Mesendoderm (in vitro differentiated cells): Measurements from ENCODE around the gene MED31.

Source experiments
- DNase-seq: peaks from one replicate; pipeline ENCODE4 v3.0.0; 2013
- H2AK5ac ChIP-seq: 2 replicates; pipeline ENCODE4 v1.6.1; 2013; ENCODE audit warnings: low read length, inconsistent platforms
- H2BK120ac ChIP-seq: 2 replicates; pipeline ENCODE4 v1.6.1; 2013; ENCODE audit warnings: low read depth, mild to moderate bottlenecking, low read length, moderate library complexity, mixed read lengths
- H2BK15ac ChIP-seq: replicated peaks from 2 replicates; pipeline ENCODE4 v1.6.1; 2013; ENCODE audit warnings: low read depth, mild to moderate bottlenecking, moderate library complexity
- H2BK5ac ChIP-seq: 2 replicates; pipeline ENCODE4 v1.6.1; 2013; ENCODE audit warnings: low read length, inconsistent platforms
- H3K18ac ChIP-seq: 2 replicates; pipeline ENCODE4 v1.6.1; 2013; ENCODE audit warnings: mild to moderate bottlenecking, low read length, mixed read lengths
- H3K23ac ChIP-seq: one replicate; pipeline ENCODE4 v1.6.1; 2013; ENCODE audit warnings: low read length
- H3K27ac ChIP-seq: 2 replicates; pipeline ENCODE4 v1.5.1; 2013; ENCODE audit warnings: low read depth, mild to moderate bottlenecking, inconsistent platforms, low read length, moderate library complexity
- H3K27me3 ChIP-seq: 2 replicates; pipeline ENCODE4 v1.6.1; 2013; ENCODE audit warnings: low read length, control low read depth, mild to moderate bottlenecking, inconsistent platforms; ENCODE audit not compliant: insufficient read depth, poor library complexity
- H3K36me3 ChIP-seq: 2 replicates; pipeline ENCODE4 v1.6.1; 2013; ENCODE audit warnings: low read length, inconsistent platforms; ENCODE audit not compliant: control insufficient read depth, insufficient read depth
- H3K4ac ChIP-seq: one replicate; pipeline ENCODE4 v1.6.1; 2013; ENCODE audit warnings: low read depth, mild to moderate bottlenecking, low read length, moderate library complexity
- H3K4me1 ChIP-seq: 2 replicates; pipeline ENCODE4 v1.6.1; 2013; ENCODE audit warnings: low read depth, low read length, inconsistent platforms; ENCODE audit not compliant: control insufficient read depth
- H3K4me2 ChIP-seq: 2 replicates; pipeline ENCODE4 v1.6.1; 2013; ENCODE audit warnings: low read length
- H3K4me3 ChIP-seq: 2 replicates; pipeline ENCODE4 v1.5.1; 2013; ENCODE audit warnings: mild to moderate bottlenecking, low read length
- H3K56ac ChIP-seq: one replicate; pipeline ENCODE4 v1.6.1; 2013; ENCODE audit warnings: low read length
- H3K79me1 ChIP-seq: 2 replicates; pipeline ENCODE4 v1.6.1; 2013; ENCODE audit warnings: low read length, inconsistent platforms
- H3K79me2 ChIP-seq: 2 replicates; pipeline ENCODE4 v1.6.1; 2013; ENCODE audit warnings: mild to moderate bottlenecking, low read length; ENCODE audit not compliant: control insufficient read depth, insufficient read depth
- H3K9ac ChIP-seq: 2 replicates; pipeline ENCODE4 v1.6.1; 2013; ENCODE audit warnings: low read length, inconsistent platforms
- H4K5ac ChIP-seq: one replicate; pipeline ENCODE4 v1.6.1; 2013; ENCODE audit warnings: low read length
- H4K8ac ChIP-seq: one replicate; pipeline ENCODE4 v1.6.1; 2013; ENCODE audit warnings: low read depth, mild to moderate bottlenecking, control low read depth, low read length, moderate library complexity
- WGBS: extraction: QIAGEN DNeasy Blood & Tissue Kit; methylation state at CpG from one replicate; pipeline ENCODE4 v1.1.7; 2013; ENCODE audit warnings: low lambda C conversion rate, missing lambda C conversion rate; ENCODE audit not compliant: insufficient coverage; ENCODE audit errors: extremely low coverage; 5-methylcytosine and 5-hydroxymethylcytosine counted together

MED31 gene

DNA sequence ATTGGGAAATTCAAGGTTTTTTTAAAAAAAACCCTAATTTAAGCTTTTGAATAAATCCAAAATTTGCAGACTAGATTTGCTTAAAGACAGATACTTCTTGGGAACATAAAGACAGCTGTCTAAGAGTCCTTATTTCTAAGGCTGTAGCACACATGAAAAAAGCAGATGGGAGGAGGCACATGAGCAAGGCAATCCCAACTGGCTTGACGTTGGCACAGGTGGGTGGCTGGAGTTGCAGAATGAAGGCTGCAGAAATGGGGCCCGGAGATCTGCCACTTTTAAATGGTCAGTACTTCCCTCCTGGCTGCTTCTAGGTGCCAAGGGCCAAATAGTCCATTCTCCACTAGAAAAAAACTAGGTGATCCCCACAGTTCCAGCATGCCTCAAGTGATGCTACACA lies 15.3 kb downstream of the MED31 start:
- H2BK120ac ChIP-seq: no peak overlapping the region
- no CpG with 5 or more reads among the region's 2 CpGs for WGBS
- H2BK15ac ChIP-seq: no peak overlapping the region
- no peak overlapping the region for H3K4ac ChIP-seq
- peaks cover 10% of the 10 kb centered on the region for H3K79me1 ChIP-seq
- peaks cover 10% of the 10 kb centered on the region for H3K79me2 ChIP-seq
- DNase-seq: no peak
- H4K5ac ChIP-seq: no peak overlapping the region
- H3K23ac ChIP-seq: no peak overlapping the region
- no peak overlapping the region for H3K27ac ChIP-seq
- no peak overlapping the region for H2AK5ac ChIP-seq
- no peak overlapping the region for H3K9ac ChIP-seq
- no peak overlapping the region for H3K4me3 ChIP-seq
- no peak overlapping the region for H2BK5ac ChIP-seq
- no peak overlapping the region for H3K18ac ChIP-seq
- H3K56ac ChIP-seq: no peak overlapping the region
- H3K4me2 ChIP-seq: no peak overlapping the region
- H3K4me1 ChIP-seq: peaks cover 2% of the 10 kb centered on the region
- H3K36me3 ChIP-seq: no peaks in the 10 kb centered on the region
- H3K27me3 ChIP-seq: no peaks in the 10 kb centered on the region
- H4K8ac ChIP-seq: no peak overlapping the region

DNA sequence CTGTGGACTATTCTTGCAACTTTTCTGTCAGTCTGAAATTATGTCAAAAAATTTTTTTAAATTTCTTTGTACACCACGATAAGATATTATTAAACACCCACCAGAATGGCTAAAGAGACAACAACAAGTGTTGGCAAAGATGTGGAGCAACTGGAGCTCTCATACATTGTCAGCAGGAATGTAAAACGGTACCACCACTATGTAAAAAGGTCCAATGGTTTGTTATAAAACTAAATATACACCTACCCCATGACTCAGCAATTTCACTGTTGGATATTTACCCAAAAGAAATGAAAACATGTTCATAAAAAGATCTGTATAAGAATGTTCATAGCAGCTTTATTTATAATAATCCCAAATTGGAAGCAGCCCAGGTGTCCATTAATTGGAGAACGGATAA lies 18.1 kb downstream of the MED31 start:
- Histone ChIP-seq H3K18ac (no peak overlapping the region), H3K4me3 (no peak overlapping the region), H3K79me1 (peaks cover 2% of the 10 kb centered on the region), H3K23ac (no peak overlapping the region), H2BK15ac (no peak overlapping the region), H2BK120ac (no peak overlapping the region), H2AK5ac (no peak overlapping the region), H3K9ac (no peak overlapping the region), H3K36me3 (no peaks in the 10 kb centered on the region), H3K4me2 (no peak overlapping the region), H3K27ac (no peak overlapping the region), H4K5ac (no peak overlapping the region), H3K4me1 (no peaks in the 10 kb centered on the region), H4K8ac (no peak overlapping the region), H3K79me2 (no peaks in the 10 kb centered on the region), H2BK5ac (no peak overlapping the region), H3K27me3 (no peaks in the 10 kb centered on the region), H3K4ac (no peak overlapping the region), H3K56ac (no peak overlapping the region)
- no peak for DNase-seq
- no CpG with 5 or more reads among the region's 3 CpGs for WGBS

DNA sequence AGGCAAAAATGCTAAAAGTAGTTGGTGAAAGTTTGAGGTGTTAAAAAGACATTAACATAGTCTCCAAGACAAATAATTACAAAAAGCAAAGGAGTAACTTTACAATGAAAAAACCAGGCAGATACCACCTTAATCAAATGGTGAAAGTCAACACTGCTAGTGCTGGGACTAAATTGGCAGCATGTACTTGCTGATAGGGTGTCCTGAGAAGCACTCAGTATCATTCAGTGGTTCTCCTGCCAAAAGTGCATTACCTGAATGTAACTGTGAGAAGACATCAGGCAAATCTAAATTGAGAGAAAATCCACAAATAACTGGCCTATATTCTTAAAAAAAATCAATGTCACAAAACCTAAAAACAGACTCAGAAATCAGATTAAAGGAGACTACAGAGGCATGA lies 18.9 kb downstream of the MED31 start:
- no peak for DNase-seq
- Histone ChIP-seq H2BK120ac (no peak overlapping the region), H3K23ac (no peak overlapping the region), H3K36me3 (no peaks in the 10 kb centered on the region), H3K79me2 (no peaks in the 10 kb centered on the region), H3K4me3 (no peak overlapping the region), H3K4me1 (no peaks in the 10 kb centered on the region), H3K9ac (no peak overlapping the region), H3K4me2 (no peak overlapping the region), H2BK15ac (no peak overlapping the region), H3K56ac (no peak overlapping the region), H4K5ac (no peak overlapping the region), H3K4ac (no peak overlapping the region), H3K27ac (no peak overlapping the region), H3K27me3 (no peaks in the 10 kb centered on the region), H2AK5ac (no peak overlapping the region), H3K18ac (no peak overlapping the region), H2BK5ac (no peak overlapping the region), H3K79me1 (no peaks in the 10 kb centered on the region), H4K8ac (no peak overlapping the region)

- no CpG with 5 or more reads among the region's 1 CpG for WGBS
- no peak overlapping the region for H3K9ac ChIP-seq
- no peak overlapping the region for H3K4me3 ChIP-seq
- no peak overlapping the region for H3K23ac ChIP-seq
- no peaks in the 10 kb centered on the region for H3K36me3 ChIP-seq
- no peak overlapping the region for H2BK15ac ChIP-seq
- no peak overlapping the region for H3K27ac ChIP-seq
- no peaks in the 10 kb centered on the region for H3K79me2 ChIP-seq
- H2BK5ac ChIP-seq: no peak overlapping the region
- no peaks in the 10 kb centered on the region for H3K27me3 ChIP-seq
- H3K4me2 ChIP-seq: no peak overlapping the region
- DNase-seq: no peak
- no peak overlapping the region for H2AK5ac ChIP-seq
- no peak overlapping the region for H4K5ac ChIP-seq
- H3K79me1 ChIP-seq: no peaks in the 10 kb centered on the region
- H2BK120ac ChIP-seq: no peak overlapping the region
- no peak overlapping the region for H3K18ac ChIP-seq
- no peak overlapping the region for H3K4ac ChIP-seq
- no peaks in the 10 kb centered on the region for H3K4me1 ChIP-seq
- no peak overlapping the region for H3K56ac ChIP-seq
- H4K8ac ChIP-seq: no peak overlapping the region
These were observed 21.0 kb downstream of the MED31 start for GRCh38 chr17:6630390-6630789.

GRCh38 chr17:6627019-6627418 lies 24.4 kb downstream of the MED31 start:
- Histone ChIP-seq H4K8ac (no peak overlapping the region), H2BK15ac (no peak overlapping the region), H3K27ac (no peak overlapping the region), H2BK120ac (no peak overlapping the region), H3K79me1 (no peaks in the 10 kb centered on the region), H2AK5ac (no peak overlapping the region), H3K18ac (no peak overlapping the region), H3K9ac (no peak overlapping the region), H3K4me3 (no peak overlapping the region), H3K79me2 (no peaks in the 10 kb centered on the region), H3K56ac (no peak overlapping the region), H3K4me2 (no peak overlapping the region), H3K4ac (no peak overlapping the region), H3K4me1 (no peaks in the 10 kb centered on the region), H3K27me3 (no peaks in the 10 kb centered on the region), H3K36me3 (no peaks in the 10 kb centered on the region), H4K5ac (no peak overlapping the region), H2BK5ac (no peak overlapping the region), H3K23ac (no peak overlapping the region)
- no CpG with 5 or more reads among the region's 1 CpG for WGBS
- no peak for DNase-seq

- DNase-seq: no peak
- H4K5ac ChIP-seq: no peak overlapping the region
- no peak overlapping the region for H3K4me2 ChIP-seq
- H3K4me1 ChIP-seq: no peaks in the 10 kb centered on the region
- no peak overlapping the region for H3K9ac ChIP-seq
- H3K79me2 ChIP-seq: no peaks in the 10 kb centered on the region
- no peak overlapping the region for H2AK5ac ChIP-seq
- no peak overlapping the region for H4K8ac ChIP-seq
- no peaks in the 10 kb centered on the region for H3K79me1 ChIP-seq
- no CpG with 5 or more reads among the region's 6 CpGs for WGBS
- H3K23ac ChIP-seq: no peak overlapping the region
- H3K18ac ChIP-seq: no peak overlapping the region
- H3K4ac ChIP-seq: no peak overlapping the region
- no peak overlapping the region for H3K56ac ChIP-seq
- H2BK5ac ChIP-seq: no peak overlapping the region
- peaks cover 1% of the 10 kb centered on the region for H3K36me3 ChIP-seq
- no peaks in the 10 kb centered on the region for H3K27me3 ChIP-seq
- no peak overlapping the region for H3K4me3 ChIP-seq
- H3K27ac ChIP-seq: no peak overlapping the region
- H2BK120ac ChIP-seq: no peak overlapping the region
- H2BK15ac ChIP-seq: no peak overlapping the region
These were observed 24.8 kb downstream of the MED31 start for GRCh38 chr17:6626616-6627015.
